MM.1S (cell line): Measurements from ENCODE around the gene ZC3H8.

Experiments used
- DNase-seq: peaks from one replicate; pipeline ENCODE4 v3.0.0-alpha.2; 2015
- H2AFZ ChIP-seq: fragments of 300-600 bp; sonication (generic); 2 replicates; pipeline ENCODE4 v1.6.0; 2016; ENCODE audit warnings: antibody characterized with exemption, low read length
- H3F3A ChIP-seq: fragments of 300-600 bp; sonication (generic); 2 replicates; pipeline ENCODE4 v1.6.1; 2016; ENCODE audit warnings: mild to moderate bottlenecking, antibody characterized with exemption, low read length, moderate library complexity, mixed read lengths; ENCODE audit not compliant: insufficient read depth
- H3K27ac ChIP-seq: fragments of 300-600 bp; sonication (generic); 2 replicates; pipeline ENCODE4 v1.5.1; 2016; ENCODE audit warnings: mild to moderate bottlenecking, low read length
- H3K27me3 ChIP-seq: fragments of 300-600 bp; sonication (generic); replicated peaks from 2 replicates; pipeline ENCODE4 v1.6.0; 2016; ENCODE audit warnings: low read length; ENCODE audit not compliant: insufficient read depth
- H3K36me3 ChIP-seq: fragments of 300-600 bp; sonication (generic); replicated peaks from 2 replicates; pipeline ENCODE4 v1.6.1; 2016; ENCODE audit warnings: mild to moderate bottlenecking, low read length, mixed read lengths; ENCODE audit not compliant: insufficient read depth
- H3K4me1 ChIP-seq: fragments of 300-600 bp; sonication (generic); 2 replicates; pipeline ENCODE4 v1.6.1; 2016; ENCODE audit warnings: low read length, mixed read lengths
- H3K4me2 ChIP-seq: fragments of 300-600 bp; sonication (generic); 2 replicates; pipeline ENCODE4 v1.6.0; 2016; ENCODE audit warnings: low read depth, low read length
- H3K4me3 ChIP-seq: fragments of 300-600 bp; sonication (generic); 2 replicates; pipeline ENCODE4 v1.5.1; 2016; ENCODE audit warnings: low read length, mixed read lengths
- H3K79me2 ChIP-seq: fragments of 300-600 bp; sonication (generic); 2 replicates; pipeline ENCODE4 v1.6.1; 2016; ENCODE audit warnings: mixed run types, low read length, mixed read lengths
- H3K9ac ChIP-seq: fragments of 300-600 bp; sonication (generic); 2 replicates; pipeline ENCODE4 v1.6.1; 2016; ENCODE audit warnings: low read length, mixed read lengths
- H3K9me2 ChIP-seq: fragments of 300-600 bp; sonication (generic); replicated peaks from 2 replicates; pipeline ENCODE4 v1.6.1; 2016; ENCODE audit warnings: mild to moderate bottlenecking, low read length, mixed read lengths; ENCODE audit not compliant: insufficient read depth
- H3K9me3 ChIP-seq: fragments of 300-600 bp; sonication (generic); replicated peaks from 2 replicates; pipeline ENCODE4 v1.6.1; 2016; ENCODE audit warnings: mild to moderate bottlenecking, low read length, mixed read lengths; ENCODE audit not compliant: insufficient read depth
- H4K20me1 ChIP-seq: fragments of 300-600 bp; sonication (generic); 2 replicates; pipeline ENCODE4 v1.6.1; 2016; ENCODE audit warnings: mild to moderate bottlenecking, low read length, moderate library complexity, mixed read lengths; ENCODE audit not compliant: insufficient read depth
- EZH2 ChIP-seq: fragments of 300-600 bp; sonication (generic); optimal IDR thresholded peaks from 2 replicates; pipeline ENCODE3; 2017; ENCODE audit warnings: low read depth, mild to moderate bottlenecking, antibody characterized with exemption, low read length, mixed read lengths
- EZH2phosphoT487 ChIP-seq: fragments of 300-600 bp; sonication (generic); IDR thresholded peaks from 2 replicates; pipeline ENCODE4 v1.6.1; 2018; ENCODE audit warnings: antibody characterized with exemption, low read length
- TF ChIP-seq, protein P1 (sequence below): fragments of 300-600 bp; sonication (generic); IDR thresholded peaks from 2 replicates; pipeline ENCODE4 v1.5.1; 2016; ENCODE audit warnings: antibody characterized with exemption, low read length, mixed read lengths

The ZC3H8 gene

DNA sequence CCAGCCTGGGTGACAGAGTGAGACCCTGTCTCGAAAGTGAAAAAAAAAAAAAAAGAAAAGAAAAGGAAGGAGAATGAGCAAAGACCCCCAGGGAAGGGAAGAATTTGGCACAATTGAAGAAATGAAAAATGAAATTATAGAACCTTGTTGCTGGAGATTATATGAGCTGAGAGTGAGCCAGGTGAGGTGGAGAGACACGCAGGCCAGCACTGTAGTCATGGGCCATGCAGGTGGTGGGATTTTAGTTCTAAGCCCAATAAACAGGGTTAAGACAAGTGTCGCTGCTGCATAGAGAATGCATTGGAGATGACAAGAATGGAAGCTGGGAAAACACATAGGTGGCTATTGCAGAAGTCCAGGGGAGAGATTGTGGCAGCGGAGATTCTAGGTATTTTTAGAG lies 84.3 kb downstream of the ZC3H8 start:
- no peaks in the 10 kb centered on the region for H3F3A ChIP-seq
- H3K27me3 ChIP-seq, result no peaks in the 10 kb centered on the region
- no peaks in the 10 kb centered on the region for H3K36me3 ChIP-seq
- TF ChIP-seq, protein P1, sequence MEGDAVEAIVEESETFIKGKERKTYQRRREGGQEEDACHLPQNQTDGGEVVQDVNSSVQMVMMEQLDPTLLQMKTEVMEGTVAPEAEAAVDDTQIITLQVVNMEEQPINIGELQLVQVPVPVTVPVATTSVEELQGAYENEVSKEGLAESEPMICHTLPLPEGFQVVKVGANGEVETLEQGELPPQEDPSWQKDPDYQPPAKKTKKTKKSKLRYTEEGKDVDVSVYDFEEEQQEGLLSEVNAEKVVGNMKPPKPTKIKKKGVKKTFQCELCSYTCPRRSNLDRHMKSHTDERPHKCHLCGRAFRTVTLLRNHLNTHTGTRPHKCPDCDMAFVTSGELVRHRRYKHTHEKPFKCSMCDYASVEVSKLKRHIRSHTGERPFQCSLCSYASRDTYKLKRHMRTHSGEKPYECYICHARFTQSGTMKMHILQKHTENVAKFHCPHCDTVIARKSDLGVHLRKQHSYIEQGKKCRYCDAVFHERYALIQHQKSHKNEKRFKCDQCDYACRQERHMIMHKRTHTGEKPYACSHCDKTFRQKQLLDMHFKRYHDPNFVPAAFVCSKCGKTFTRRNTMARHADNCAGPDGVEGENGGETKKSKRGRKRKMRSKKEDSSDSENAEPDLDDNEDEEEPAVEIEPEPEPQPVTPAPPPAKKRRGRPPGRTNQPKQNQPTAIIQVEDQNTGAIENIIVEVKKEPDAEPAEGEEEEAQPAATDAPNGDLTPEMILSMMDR, result no peak
- TF ChIP-seq EZH2phosphoT487, result no peak
- H3K79me2 ChIP-seq, result no peaks in the 10 kb centered on the region
- no peak overlapping the region for H3K27ac ChIP-seq
- no peaks in the 10 kb centered on the region for H4K20me1 ChIP-seq
- H2AFZ ChIP-seq, result no peak overlapping the region
- no peak overlapping the region for H3K4me2 ChIP-seq
- no peak for DNase-seq
- H3K9me3 ChIP-seq, result no peaks in the 10 kb centered on the region
- H3K4me3 ChIP-seq, result no peak overlapping the region
- no peak overlapping the region for H3K9ac ChIP-seq
- H3K9me2 ChIP-seq, result no peaks in the 10 kb centered on the region
- H3K4me1 ChIP-seq, result no peaks in the 10 kb centered on the region

GRCh38 chr2:112168422-112169124 lies 86.3 kb downstream of the ZC3H8 start:
- DNase-seq, result no peak
- Histone ChIP-seq H3F3A (no peaks in the 10 kb centered on the region), H3K36me3 (no peaks in the 10 kb centered on the region), H3K9ac (no peak overlapping the region), H3K27me3 (no peaks in the 10 kb centered on the region), H3K9me2 (no peaks in the 10 kb centered on the region), H3K4me3 (no peak overlapping the region), H3K79me2 (no peaks in the 10 kb centered on the region), H3K4me1 (no peaks in the 10 kb centered on the region), H2AFZ (no peak overlapping the region), H4K20me1 (no peaks in the 10 kb centered on the region), H3K9me3 (no peaks in the 10 kb centered on the region), H3K4me2 (no peak overlapping the region), H3K27ac (no peak overlapping the region)
- TF ChIP-seq EZH2phosphoT487 (no peak), EZH2 (no peak)
- TF ChIP-seq, protein P1, result no peak

GRCh38 chr2:112166806-112167499 lies 87.9 kb downstream of the ZC3H8 start:
- H3K4me1 ChIP-seq, result no peaks in the 10 kb centered on the region
- H3K4me3 ChIP-seq, result no peak overlapping the region
- no peak for TF ChIP-seq EZH2
- TF ChIP-seq, protein P1, result no peak
- no peak for TF ChIP-seq EZH2phosphoT487
- H3K79me2 ChIP-seq, result no peaks in the 10 kb centered on the region
- H3K9ac ChIP-seq, result no peak overlapping the region
- H4K20me1 ChIP-seq, result no peaks in the 10 kb centered on the region
- H3K27ac ChIP-seq, result no peak overlapping the region
- no peaks in the 10 kb centered on the region for H3K9me3 ChIP-seq
- no peak overlapping the region for H2AFZ ChIP-seq
- no peaks in the 10 kb centered on the region for H3K27me3 ChIP-seq
- no peak overlapping the region for H3K4me2 ChIP-seq
- no peak for DNase-seq
- no peaks in the 10 kb centered on the region for H3K9me2 ChIP-seq
- no peaks in the 10 kb centered on the region for H3F3A ChIP-seq
- H3K36me3 ChIP-seq, result no peaks in the 10 kb centered on the region
